ENCODE data around the gene MLLT6.

Gene MLLT6

DNA sequence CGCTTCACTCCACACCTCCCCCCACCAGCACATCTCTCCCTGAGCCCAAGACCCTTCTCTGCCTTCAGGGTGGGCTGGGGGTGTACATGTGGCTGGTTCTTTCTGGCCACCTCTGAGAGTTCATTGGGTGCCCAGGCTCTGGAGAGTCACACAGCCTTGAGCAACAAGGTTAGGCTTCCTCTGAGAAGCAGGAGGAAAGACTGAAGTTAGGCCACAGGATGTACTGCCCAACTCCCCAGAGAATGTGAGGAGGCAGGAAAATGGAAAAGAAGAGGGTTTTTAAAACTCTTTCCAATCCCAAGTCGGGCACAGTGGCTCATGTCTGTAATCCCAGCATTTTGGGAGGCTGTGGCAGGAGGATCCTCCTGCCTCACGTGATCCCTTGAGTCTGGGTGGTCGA is 35.7 kb downstream of the MLLT6 start:
- in situ Hi-C loops (cut with MboI; ENCODE audit: low sequenced_read_pairs) = no loop called here

- in situ Hi-C loops (cut with MboI; ENCODE audit: low sequenced_read_pairs) = no loop called here
Measured at GRCh38 chr17:38741461-38741860, 36.4 kb downstream of the MLLT6 start.

- in situ Hi-C loops (cut with MboI; ENCODE audit: low sequenced_read_pairs) = no loop called here
Measured at GRCh38 chr17:38741921-38742410, 36.9 kb downstream of the MLLT6 start.

GRCh38 chr17:38742411-38743308 is 37.6 kb downstream of the MLLT6 start:
- in situ Hi-C loops (cut with MboI; ENCODE audit: low sequenced_read_pairs) = no loop called here

- in situ Hi-C loops (cut with MboI; ENCODE audit: low sequenced_read_pairs) = no loop called here
Measured at GRCh38 chr17:38743556-38744171, 38.6 kb downstream of the MLLT6 start.

DNA sequence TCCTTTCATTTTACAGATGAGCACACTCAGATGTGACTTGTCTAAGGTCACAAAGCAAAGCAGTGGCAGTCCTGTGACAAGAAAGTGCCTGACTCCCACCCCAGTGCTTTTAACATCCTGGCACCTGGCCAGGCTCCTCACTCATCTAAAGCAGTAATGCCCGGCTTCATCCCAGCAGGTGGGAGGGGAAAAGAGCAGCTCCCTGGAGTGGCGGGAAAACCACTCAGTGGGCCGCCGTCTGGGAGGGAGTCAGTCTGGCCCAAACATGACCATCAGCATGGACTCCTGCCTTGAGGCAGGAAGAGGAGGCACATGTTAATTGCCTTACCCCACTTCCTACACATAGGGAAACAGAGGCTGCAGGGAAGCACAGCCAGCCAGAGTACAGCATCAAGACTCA is 40.5 kb downstream of the MLLT6 start:
- in situ Hi-C loops (cut with MboI; ENCODE audit: low sequenced_read_pairs) = no loop called here

DNA sequence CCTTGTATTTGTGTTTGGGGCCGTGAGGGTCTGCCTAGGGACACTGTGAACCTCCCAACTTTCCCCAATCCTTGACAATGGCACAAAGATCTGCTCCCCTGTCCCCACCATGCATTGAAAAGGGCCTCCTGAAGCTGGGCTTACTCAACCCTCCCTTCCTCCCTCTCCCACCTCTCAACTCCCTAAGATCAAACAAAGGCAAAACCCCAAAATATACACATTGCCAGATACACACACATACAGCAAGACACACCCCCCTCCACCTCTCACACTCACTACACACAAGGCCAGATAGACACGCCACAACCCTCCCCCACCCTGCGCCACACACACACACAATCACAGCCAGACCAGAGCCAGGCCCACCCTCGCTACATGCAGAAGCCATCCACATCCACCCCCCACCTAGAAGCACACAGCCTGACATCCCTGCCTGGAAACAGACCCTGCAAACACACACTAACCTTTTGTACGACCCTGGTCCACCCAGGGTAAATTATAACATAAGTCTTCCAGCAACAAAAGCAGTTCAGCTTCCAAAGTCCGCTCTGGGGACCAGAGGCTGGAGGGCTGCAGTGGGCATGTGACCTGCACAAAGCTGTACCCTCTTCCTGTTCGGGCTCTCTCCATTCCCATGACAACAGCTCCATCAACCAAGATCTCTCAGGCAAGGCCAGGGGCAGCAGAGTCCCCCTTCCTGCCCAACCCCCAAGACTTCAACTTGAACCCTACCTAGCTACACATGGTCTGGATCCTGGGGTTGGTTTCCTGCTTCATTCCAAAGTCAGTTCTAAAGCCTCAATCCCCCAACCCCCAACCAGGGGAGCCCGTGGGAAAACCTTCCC is 41.2 kb downstream of the MLLT6 start:
- in situ Hi-C loops (cut with MboI; ENCODE audit: low sequenced_read_pairs) = no loop called here

DNA sequence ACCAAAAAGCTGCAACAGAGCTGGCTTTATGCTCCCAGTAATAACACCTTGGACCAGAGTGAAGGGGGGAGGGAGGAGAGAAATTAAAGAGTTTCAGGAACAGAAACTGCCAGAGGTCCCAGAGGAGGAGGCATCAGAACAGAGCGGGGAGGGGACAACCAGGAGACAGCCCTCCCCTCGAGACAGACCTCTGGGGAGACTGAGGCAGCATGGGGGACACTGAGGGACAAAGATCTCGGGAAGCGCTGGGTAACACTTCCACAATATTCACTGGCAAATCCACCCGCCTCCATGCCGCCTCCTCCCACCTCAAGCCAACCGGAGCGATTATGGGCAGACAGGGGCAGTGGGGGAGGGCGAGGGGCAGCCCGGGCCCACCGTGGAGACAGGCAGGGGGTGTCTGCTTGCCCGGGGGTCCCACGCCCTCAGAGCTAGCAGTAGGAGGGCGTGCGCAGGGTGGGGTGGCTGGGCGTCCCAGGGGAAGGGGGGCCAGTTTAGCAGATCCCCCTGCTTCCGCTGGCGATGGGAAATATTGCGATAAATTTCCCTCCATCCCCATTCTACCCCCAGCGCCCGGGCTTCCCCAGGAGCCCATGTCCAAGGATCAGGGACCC is 41.9 kb downstream of the MLLT6 start:
- in situ Hi-C loops (cut with MboI; ENCODE audit: low sequenced_read_pairs) = no loop called here

- in situ Hi-C loops (cut with MboI; ENCODE audit: low sequenced_read_pairs) = no loop called here
Measured at GRCh38 chr17:38747463-38748148, 42.5 kb downstream of the MLLT6 start.

- in situ Hi-C loops (cut with MboI; ENCODE audit: low sequenced_read_pairs) = no loop called here
Measured at GRCh38 chr17:38748149-38748891, 43.2 kb downstream of the MLLT6 start, which contains the start of gene PCGF2. PCGF2 (minus strand) TSS chr17:38748336; CDS start chr17:38740402, 7,934 bp downstream.

GRCh38 chr17:38748892-38749222 is 43.8 kb downstream of the MLLT6 start:
- in situ Hi-C loops (cut with MboI; ENCODE audit: low sequenced_read_pairs) = no loop called here

GRCh38 chr17:38749223-38750043 is 44.4 kb downstream of the MLLT6 start:
- in situ Hi-C loops (cut with MboI; ENCODE audit: low sequenced_read_pairs) = no loop called here

GRCh38 chr17:38750044-38750311 is 44.9 kb downstream of the MLLT6 start:
- in situ Hi-C loops (cut with MboI; ENCODE audit: low sequenced_read_pairs) = no loop called here

GRCh38 chr17:38750312-38751121 is 45.4 kb downstream of the MLLT6 start:
- in situ Hi-C loops (cut with MboI; ENCODE audit: low sequenced_read_pairs) = no loop called here

- in situ Hi-C loops (cut with MboI; ENCODE audit: low sequenced_read_pairs) = no loop called here
Measured at GRCh38 chr17:38751144-38751807, 46.2 kb downstream of the MLLT6 start.

DNA sequence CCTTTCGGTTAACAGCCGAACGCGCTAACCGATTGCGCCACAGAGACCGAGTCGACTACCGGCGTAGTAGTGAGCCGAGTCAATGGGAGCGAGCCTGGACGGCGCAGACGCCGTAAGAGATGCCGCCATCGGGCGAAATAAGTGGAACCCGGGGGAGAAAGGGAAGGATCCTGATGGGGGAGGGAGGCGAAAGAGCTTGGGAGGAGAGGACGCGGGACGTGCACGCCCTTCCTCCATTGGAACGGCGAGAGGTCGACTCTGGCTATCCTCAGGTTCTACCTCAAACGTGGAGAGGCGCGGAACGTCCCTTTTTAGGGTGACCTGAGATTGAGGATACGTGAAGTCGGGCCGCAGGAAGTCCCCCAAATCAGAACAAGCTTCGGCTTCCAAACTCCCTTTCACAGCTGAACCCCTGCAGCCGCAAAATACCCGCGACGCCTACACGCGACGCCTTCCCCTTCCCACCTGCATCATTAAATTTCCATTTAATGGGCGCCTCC is 46.8 kb downstream of the MLLT6 start:
- in situ Hi-C loops (cut with MboI; ENCODE audit: low sequenced_read_pairs) = no loop called here

DNA sequence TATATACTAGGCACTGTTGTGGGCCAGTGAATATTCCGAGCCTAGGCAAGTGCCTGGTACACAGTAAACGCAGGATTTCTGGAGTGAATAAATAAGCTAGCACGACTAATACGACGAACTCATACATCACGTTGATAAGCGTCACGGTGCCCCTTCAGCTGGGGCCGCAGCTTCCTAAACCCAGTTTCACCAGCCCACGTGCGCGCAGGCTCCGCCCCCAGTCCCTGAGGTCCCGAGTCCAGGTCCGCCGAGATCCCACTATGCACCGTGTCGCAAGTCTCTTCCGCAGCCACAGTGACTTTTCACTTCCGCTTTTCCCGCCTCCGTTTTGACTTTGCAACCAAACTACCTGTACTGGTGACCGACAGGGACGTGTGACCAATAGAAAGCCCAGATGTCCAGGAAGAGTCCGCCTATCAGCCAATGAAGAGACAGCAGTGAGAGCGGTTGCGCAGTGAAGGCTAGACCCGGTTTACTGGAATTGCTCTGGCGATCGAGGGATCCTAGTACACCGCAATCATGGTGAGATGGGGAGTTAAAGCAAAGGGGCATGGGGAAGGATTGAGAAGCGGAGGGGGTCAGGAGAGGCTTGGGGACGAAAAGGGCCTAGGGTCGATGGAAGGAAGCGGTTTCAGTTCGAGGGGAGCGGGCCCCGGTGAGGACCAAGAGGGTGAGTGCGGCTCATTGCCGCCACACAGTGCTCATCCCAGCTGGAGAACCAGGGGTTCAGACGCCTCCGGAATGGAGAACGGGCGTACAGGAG is 47.4 kb downstream of the MLLT6 start, which contains the start of gene PSMB3:
PSMB3 (plus strand) TSS at position 434 of the 763 bp plus-strand sequence; CDS start at position 520, 86 bp downstream.
- in situ Hi-C loops (cut with MboI; ENCODE audit: low sequenced_read_pairs) = no loop called here
